22Rv1 (cell line): ENCODE results near the gene COL12A1.

Experiments
- ZFX ChIP-seq: fragments of 450-650 bp; IDR thresholded peaks from 2 replicates; pipeline ENCODE4 v1.6.1; 2017; ENCODE audit warnings: antibody characterized with exemption, borderline replicate concordance
- TF ChIP-seq, protein P1 (sequence below): fragments of 450-650 bp; IDR thresholded peaks from 2 replicates; pipeline ENCODE4 v1.5.1; 2017; ENCODE audit warnings: mild to moderate bottlenecking

GRCh38 chr6:75249837-75250236, 44.0 kb upstream of the COL12A1 start:
- TF ChIP-seq, protein P1, sequence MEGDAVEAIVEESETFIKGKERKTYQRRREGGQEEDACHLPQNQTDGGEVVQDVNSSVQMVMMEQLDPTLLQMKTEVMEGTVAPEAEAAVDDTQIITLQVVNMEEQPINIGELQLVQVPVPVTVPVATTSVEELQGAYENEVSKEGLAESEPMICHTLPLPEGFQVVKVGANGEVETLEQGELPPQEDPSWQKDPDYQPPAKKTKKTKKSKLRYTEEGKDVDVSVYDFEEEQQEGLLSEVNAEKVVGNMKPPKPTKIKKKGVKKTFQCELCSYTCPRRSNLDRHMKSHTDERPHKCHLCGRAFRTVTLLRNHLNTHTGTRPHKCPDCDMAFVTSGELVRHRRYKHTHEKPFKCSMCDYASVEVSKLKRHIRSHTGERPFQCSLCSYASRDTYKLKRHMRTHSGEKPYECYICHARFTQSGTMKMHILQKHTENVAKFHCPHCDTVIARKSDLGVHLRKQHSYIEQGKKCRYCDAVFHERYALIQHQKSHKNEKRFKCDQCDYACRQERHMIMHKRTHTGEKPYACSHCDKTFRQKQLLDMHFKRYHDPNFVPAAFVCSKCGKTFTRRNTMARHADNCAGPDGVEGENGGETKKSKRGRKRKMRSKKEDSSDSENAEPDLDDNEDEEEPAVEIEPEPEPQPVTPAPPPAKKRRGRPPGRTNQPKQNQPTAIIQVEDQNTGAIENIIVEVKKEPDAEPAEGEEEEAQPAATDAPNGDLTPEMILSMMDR, result no peak
- no peak for TF ChIP-seq ZFX
